GM19239 (cell line): ENCODE results near the gene LGR4.
A peak's percentile ranks its signal among the peaks of the same experiment; 100 is the strongest.

Source experiments
- DNase-seq: peaks from one replicate; pipeline ENCODE4 v3.0.0; 2011; ENCODE audit warnings: low spot score; ENCODE audit not compliant: insufficient read length
- FAIRE-seq: peaks from 2 replicates; lab custom pipeline; 2011; peaks lifted over from hg19 to GRCh38; lab: Jason Lieb, UNC

LGR4 gene

GRCh38 chr11:27409049-27409448 lies 63.5 kb downstream of the LGR4 start:
- FAIRE-seq (no peak), DNase-seq (no peak)

GRCh38 chr11:27408246-27408800 lies 64.3 kb downstream of the LGR4 start:
- FAIRE-seq, result no peak
- DNase-seq, result no peak

DNA sequence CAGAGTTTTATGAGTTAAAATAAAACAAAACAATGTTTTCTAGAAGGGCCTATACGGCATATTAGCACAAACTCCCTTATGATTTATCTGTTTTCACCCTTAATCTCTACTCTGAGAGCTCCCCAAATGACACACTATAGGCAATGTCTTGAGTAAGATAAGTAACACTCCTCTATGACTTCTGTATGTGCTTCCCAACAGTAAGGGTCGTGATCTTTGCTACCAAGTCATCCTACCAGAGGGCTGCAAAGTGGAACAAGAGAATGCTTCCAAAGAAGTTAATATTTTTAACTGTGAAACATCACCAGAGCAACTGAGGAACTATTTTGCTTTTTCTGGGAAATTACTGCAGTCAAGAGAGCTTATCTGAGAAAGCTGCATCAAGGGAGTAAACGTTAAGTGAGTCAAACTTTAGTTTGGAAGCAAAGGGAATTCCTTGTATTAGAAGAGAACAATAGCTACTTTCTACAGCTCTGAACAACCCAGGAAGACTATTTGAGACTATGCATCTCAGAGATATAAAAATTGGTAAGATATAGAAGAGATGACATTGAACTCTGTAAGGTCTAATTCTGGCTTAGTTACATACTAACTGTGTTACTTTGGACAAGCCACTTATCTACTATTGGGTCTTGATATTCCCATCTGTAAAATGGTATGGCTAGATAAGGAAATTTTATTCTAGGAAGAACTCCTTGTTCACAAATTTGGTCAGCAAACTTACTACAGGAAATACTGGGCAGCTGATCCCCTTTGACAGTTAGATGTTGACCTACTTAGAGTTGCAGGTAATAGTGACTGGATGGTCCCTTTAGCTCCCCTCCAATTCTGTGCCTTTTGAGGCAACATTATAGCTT lies 65.9 kb downstream of the LGR4 start:
- peak; percentile 18 for FAIRE-seq

DNA sequence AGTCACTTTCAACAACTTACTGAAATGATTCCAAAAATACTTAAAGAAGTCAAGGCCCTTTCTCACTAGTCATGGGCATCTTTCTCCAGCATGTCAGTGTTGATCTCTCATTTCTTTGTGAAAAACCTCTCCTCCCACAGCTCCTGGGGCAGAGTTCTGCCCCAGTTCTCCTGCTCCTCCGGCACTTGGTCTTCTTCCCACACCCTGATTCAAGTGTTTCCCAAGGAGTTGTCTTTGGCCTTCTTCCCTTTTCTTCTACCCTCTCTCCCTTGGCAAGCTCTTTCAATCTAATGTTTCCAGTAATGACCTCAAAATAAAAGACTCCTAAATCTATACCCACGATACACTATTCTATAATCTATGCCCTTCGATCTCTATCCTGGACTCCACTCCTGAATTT lies 67.5 kb downstream of the LGR4 start:
- FAIRE-seq (no peak), DNase-seq (no peak)

More for the DNA sequence above, 65.9 kb downstream of the LGR4 start:
- no peak for DNase-seq

- DNase-seq (no peak), FAIRE-seq (no peak)
Measured at GRCh38 chr11:27404427-27404826, 68.2 kb downstream of the LGR4 start.

- FAIRE-seq, result no peak
- DNase-seq, result no peak
Measured at GRCh38 chr11:27403195-27403594, 69.4 kb downstream of the LGR4 start.

DNA sequence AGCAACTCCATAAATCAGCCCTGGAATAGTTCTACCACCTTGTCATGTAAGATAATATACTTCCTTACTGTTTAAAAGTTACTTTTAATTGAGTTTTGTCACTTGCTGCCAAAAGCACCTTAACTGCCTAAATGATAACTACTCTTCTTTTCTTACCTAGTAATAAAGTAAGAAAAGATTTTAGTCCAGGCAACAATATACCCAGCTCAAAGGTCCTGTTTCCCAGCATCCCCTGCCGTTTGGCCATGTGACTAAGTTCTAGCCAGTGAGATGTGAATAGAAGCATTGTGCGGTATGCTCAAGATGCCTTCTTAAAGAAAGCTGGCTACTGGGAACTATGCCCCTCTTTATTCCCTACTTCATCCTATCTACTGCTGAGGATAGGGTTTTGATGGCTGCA lies 70.1 kb downstream of the LGR4 start:
- no peak for FAIRE-seq
- DNase-seq, result no peak

GRCh38 chr11:27401833-27402316 lies 70.7 kb downstream of the LGR4 start:
- FAIRE-seq, result no peak

DNA sequence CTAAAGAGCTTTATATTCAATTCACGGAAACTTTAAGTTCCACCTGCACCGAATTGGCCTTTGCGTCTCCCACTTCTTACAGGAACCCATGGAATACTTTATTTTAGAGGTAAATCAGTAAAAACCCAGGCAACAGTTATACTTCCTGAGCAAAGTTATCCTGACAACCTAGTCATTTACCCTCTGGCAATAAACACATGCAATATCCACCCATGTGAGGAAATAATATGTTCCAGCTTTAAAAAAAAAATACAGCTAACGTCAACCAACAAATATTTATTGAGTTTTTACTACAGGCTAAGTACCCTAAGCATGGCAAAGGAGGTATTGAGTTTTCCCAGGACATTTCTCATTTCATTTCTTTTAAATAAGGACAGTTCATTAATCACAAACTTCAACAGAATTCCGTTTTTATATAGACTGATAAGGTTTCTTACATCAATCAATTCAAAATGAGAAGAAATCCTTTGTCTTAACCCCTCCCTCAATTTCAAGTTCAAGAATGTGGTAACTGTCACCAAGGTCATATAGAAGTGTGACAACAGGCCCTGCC lies 71.2 kb downstream of the LGR4 start:
- FAIRE-seq (no peak), DNase-seq (no peak)

More at GRCh38 chr11:27401833-27402316, 70.7 kb downstream of the LGR4 start:
- no peak for DNase-seq

DNA sequence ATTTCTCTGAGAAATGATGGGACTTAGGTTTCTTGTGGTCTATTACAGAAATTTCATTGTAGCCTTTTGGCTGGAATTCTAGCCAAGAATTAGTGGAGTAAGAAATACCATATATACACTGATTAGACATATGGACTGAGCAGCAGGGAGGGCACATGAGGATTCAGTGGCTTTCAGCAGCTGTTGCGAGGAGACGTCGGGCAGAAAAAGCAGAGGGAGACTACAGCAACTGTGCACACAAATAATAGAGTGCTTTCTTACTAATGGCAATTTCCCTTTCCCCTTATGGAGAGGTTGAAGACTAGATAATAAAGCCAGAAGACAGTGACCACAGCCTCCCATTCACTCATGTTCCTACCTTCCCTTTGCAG lies 74.2 kb downstream of the LGR4 start:
- no peak for DNase-seq
- FAIRE-seq, result no peak

DNA sequence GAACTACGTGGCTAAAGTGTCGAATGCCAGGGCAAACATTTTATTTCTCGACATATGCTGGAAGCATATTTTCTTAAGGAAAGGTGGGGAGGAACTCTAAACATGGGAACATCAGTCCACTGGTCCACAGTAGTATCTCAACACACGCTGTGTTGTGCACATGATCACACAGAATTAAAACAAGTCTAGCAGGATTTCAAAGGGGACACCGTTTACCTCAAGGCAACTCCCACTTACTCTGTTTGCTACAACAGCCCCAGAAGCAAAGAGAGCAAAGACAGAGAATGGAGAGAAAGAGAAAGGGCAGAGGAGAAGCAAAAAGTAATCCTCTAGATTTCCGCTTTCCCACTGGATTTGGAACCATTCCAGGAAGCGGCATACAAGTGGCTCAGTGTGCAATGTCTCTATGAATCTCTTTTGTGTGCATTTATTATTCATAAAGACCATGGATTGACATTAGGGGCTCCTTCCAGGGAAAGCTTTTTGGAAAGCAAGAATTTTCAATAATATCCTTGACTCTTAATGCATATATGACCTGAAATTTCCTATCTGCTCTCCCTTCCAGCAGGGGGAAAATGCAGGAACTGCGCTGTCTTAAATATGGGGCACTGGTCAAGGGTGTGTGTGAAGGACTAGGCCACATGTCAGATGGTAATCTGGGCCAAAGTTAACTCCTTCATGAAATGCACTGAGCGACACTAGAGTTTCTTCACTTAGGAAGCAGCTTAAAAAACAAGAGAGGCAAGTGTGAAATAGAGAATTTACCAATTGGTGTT lies 74.8 kb downstream of the LGR4 start:
- no peak for DNase-seq
- FAIRE-seq, result no peak

- no peak for FAIRE-seq
- no peak for DNase-seq
Measured at GRCh38 chr11:27396259-27396839, 76.2 kb downstream of the LGR4 start.

- DNase-seq (no peak), FAIRE-seq (no peak)
Measured at GRCh38 chr11:27395556-27396258, 76.9 kb downstream of the LGR4 start.

DNA sequence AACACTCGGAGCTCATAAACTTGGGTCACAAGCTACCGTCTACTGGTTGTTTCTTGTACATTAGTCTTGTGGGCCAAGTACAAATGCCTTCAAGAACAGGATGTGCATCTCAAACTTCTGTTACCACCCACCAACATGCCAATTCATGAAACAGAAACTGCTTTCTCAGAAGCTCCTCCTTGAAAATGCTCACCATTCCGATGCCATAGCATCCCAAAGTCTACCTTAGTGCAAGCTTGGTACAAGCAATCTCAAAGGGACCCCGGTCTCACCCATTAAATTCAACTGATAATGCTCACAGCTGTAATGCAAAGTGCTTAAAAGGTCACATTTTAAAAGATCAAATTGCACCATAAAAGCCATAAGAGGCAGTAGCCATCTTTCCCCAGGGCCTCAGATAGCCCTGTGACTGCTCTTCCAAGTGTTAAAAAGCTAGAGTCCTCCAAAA lies 77.8 kb downstream of the LGR4 start:
- DNase-seq (no peak), FAIRE-seq (no peak)

GRCh38 chr11:27392278-27393114 lies 80.1 kb downstream of the LGR4 start:
- no peak for DNase-seq
- FAIRE-seq, result no peak

GRCh38 chr11:27391331-27392015 lies 81.1 kb downstream of the LGR4 start:
- no peak for DNase-seq
- FAIRE-seq, result no peak

GRCh38 chr11:27390318-27391295 lies 82.0 kb downstream of the LGR4 start:
- FAIRE-seq (no peak), DNase-seq (no peak)
